ENCODE measurements around the gene RASSF8.

The RASSF8 gene

GRCh38 chr12:25934456-25934855, 24.0 kb upstream of the RASSF8 start:
- no peak for DNase-seq (ENCODE audit: low spot score)
- TF ChIP-seq CTCF (IDR thresholded peaks at IDR 0.05; ENCODE audit: extremely low read depth, missing control alignments): no peak

GRCh38 chr12:25935355-25936144, 22.9 kb upstream of the RASSF8 start:
- DNase-seq (ENCODE audit: low spot score): no peak
- no peak for TF ChIP-seq CTCF (IDR thresholded peaks at IDR 0.05; ENCODE audit: extremely low read depth, missing control alignments)

GRCh38 chr12:25937096-25937495, 21.4 kb upstream of the RASSF8 start:
- no peak for TF ChIP-seq CTCF (IDR thresholded peaks at IDR 0.05; ENCODE audit: extremely low read depth, missing control alignments)
- DNase-seq (ENCODE audit: low spot score): no peak

GRCh38 chr12:25938581-25938980, 19.9 kb upstream of the RASSF8 start:
- DNase-seq (ENCODE audit: low spot score): no peak

GRCh38 chr12:25939606-25940005, 18.9 kb upstream of the RASSF8 start:
- no peak for DNase-seq (ENCODE audit: low spot score)
- TF ChIP-seq CTCF (IDR thresholded peaks at IDR 0.05; ENCODE audit: extremely low read depth, missing control alignments): no peak

More at GRCh38 chr12:25938581-25938980, 19.9 kb upstream of the RASSF8 start:
- TF ChIP-seq CTCF (IDR thresholded peaks at IDR 0.05; ENCODE audit: extremely low read depth, missing control alignments): no peak

- DNase-seq (ENCODE audit: low spot score): no peak
- TF ChIP-seq CTCF (IDR thresholded peaks at IDR 0.05; ENCODE audit: extremely low read depth, missing control alignments): no peak
Observed at GRCh38 chr12:25940886-25941285, 17.6 kb upstream of the RASSF8 start.

- DNase-seq (ENCODE audit: low spot score): no peak
- no peak for TF ChIP-seq CTCF (IDR thresholded peaks at IDR 0.05; ENCODE audit: extremely low read depth, missing control alignments)
Observed at GRCh38 chr12:25942709-25943108, 15.8 kb upstream of the RASSF8 start.

Measured in GM20000 (cell line).